DND-41 (cell line): ENCODE results near the gene HSD3B1.

Experiments
- EZH2 ChIP-seq: IDR thresholded peaks from 3 replicates; pipeline ENCODE4 v1.6.1; 2012; ENCODE audit warnings: borderline replicate concordance, low read depth, mild to moderate bottlenecking, moderate library complexity, low read length, inconsistent platforms; ENCODE audit not compliant: severe bottlenecking
- TF ChIP-seq, protein P1 (sequence below): IDR thresholded peaks from 2 replicates; pipeline ENCODE4 v1.5.1; 2012; ENCODE audit warnings: borderline replicate concordance, low read length, moderate library complexity, mild to moderate bottlenecking; ENCODE audit not compliant: poor library complexity, severe bottlenecking; ENCODE audit errors: extremely low read depth

DNA sequence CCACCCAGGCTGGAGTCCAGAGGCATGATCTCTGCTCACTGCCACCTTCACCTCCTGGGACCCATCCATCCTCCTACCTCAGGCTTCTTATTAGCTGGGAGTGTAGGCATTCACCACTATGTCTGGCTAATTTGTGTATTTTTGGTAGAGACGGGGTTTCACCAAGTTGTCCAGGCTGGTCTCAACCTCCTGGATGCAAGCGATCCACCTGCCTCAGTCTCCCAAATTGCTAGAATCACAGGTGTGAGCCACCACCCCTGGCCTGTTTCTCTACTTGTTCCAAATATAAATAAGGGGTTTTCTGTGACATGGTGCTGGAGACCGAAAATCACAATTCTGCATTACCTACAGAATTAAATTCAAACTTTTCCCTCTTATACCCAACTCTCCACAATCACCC is 36.6 kb upstream of the HSD3B1 start:
- TF ChIP-seq, protein P1, sequence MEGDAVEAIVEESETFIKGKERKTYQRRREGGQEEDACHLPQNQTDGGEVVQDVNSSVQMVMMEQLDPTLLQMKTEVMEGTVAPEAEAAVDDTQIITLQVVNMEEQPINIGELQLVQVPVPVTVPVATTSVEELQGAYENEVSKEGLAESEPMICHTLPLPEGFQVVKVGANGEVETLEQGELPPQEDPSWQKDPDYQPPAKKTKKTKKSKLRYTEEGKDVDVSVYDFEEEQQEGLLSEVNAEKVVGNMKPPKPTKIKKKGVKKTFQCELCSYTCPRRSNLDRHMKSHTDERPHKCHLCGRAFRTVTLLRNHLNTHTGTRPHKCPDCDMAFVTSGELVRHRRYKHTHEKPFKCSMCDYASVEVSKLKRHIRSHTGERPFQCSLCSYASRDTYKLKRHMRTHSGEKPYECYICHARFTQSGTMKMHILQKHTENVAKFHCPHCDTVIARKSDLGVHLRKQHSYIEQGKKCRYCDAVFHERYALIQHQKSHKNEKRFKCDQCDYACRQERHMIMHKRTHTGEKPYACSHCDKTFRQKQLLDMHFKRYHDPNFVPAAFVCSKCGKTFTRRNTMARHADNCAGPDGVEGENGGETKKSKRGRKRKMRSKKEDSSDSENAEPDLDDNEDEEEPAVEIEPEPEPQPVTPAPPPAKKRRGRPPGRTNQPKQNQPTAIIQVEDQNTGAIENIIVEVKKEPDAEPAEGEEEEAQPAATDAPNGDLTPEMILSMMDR = no peak
- TF ChIP-seq EZH2 = no peak
